GM19468 (cell line): Measurements from ENCODE around the gene ASB11.

Source experiments
- ATAC-seq: cut with Tn5 transposase; IDR thresholded peaks from one replicate; pipeline ENCODE4 v1.9.1; 2021; ENCODE audit warnings: mild to moderate bottlenecking, moderate library complexity, moderate number of reproducible peaks; ENCODE audit not compliant: unreplicated experiment; ENCODE audit errors: extremely low read depth

ASB11 gene, protein sequence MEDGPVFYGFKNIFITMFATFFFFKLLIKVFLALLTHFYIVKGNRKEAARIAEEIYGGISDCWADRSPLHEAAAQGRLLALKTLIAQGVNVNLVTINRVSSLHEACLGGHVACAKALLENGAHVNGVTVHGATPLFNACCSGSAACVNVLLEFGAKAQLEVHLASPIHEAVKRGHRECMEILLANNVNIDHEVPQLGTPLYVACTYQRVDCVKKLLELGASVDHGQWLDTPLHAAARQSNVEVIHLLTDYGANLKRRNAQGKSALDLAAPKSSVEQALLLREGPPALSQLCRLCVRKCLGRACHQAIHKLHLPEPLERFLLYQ

DNA sequence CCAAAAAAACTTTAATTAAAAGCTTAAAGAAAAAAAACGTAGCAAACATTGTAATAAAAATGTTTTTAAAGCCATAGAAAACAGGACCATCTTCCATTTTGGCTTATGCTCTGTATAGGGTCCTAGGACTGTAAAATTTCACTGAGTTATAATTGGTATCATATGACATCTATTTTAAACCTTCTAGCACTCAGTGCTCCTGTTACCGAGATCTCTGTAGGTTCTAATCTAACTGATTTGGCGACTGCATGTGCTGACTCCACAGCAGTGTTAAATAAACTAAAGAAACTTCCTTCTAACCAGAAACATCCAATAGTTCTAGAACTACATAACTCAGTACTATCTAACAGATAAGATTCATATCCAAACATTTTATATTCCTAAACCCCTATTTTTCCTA lies at the start of gene ASB11:
TSS of gene ASB11 (minus strand) at position 132 of the 400 bp plus-strand sequence. CDS start at position 97, 35 bp downstream.
- no peak for ATAC-seq

DNA sequence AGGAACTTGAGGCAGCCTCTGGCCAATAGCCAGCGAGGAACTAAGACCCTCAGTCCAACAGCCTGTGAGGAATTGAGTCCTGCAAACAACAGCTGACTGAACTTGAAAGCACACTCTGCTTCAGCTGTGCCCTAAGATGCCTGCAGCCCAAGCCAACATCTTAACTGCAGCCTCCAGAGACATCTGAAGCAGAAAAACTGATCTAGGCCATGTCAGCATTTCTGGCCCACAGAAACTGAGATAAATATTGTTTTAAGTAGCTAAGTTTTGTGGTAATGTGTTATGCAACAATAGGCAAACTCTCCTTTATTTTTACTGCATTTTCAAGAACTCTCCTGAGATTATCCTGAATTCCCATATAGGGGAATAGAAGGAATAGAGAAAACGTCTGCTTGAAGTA lies 44.3 kb upstream of the ASB11 start:
- ATAC-seq, result no peak

GRCh38 chrX:15358533-15358932 lies 43.1 kb upstream of the ASB11 start:
- ATAC-seq, result no peak

- no peak for ATAC-seq
Measured at GRCh38 chrX:15356444-15356843, 41.0 kb upstream of the ASB11 start.

GRCh38 chrX:15350329-15350996 lies 35.0 kb upstream of the ASB11 start:
- ATAC-seq, result no peak

DNA sequence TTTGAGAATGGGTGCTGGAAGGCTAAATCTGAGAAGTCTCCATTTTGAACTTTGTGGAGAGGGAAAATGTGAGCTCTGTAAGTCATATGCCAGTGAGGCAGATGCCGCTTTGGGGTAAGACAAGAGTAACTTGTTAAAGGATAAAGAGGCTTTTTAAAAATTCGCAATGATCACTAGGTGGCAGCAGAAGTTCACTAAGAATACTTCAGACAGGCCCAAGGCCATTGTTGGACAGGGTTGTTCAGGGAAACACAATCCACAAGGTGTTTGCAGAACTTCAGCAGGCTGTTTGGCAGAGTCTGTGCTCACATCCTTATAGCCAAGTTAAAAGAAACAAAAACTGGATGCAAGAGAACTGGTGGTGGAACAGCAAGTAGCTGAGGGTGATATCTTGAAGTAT lies 33.6 kb upstream of the ASB11 start:
- no peak for ATAC-seq

- no peak for ATAC-seq
Measured at GRCh38 chrX:15345976-15346375, 30.5 kb upstream of the ASB11 start.

DNA sequence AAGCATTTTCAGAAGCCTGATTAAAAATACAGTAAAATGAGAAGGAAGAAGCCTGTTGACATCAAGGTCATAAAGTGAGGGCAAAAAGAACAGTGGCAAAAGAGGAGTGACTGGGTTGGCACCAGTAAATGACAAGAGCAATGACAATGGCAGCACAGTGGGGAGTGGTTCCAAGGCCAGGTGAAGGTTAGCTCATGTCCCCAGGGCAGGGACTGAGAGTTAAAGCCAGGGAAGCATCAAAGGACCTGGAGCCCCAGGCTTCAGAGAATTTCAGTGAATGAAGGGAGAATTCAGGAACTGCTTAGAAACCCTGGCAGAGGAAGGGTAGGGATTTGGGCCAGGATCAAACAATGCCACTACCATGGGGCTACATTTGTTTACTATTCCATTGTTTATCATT lies 28.7 kb upstream of the ASB11 start:
- no peak for ATAC-seq

GRCh38 chrX:15343075-15343476 lies 27.6 kb upstream of the ASB11 start:
- ATAC-seq, result no peak

GRCh38 chrX:15340867-15341266 lies 25.4 kb upstream of the ASB11 start:
- ATAC-seq, result no peak

DNA sequence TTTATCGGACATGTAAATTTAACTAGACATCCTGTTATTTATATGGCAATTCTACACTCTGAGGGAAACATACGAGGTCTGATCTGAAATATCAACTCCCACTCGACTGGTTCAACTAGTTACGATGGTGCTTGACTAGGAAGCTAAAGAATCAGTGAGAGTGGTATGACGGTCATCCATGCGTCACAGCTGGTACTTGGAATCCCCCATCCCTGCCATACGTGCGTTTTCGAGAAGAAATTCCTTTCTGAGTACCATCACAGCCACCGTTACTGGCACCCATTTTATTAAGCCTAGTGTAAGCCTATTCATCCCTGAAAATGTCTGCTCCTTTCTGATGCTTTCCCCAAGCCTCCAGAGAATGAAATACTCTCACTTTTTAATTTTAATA lies 20.6 kb upstream of the ASB11 start:
- no peak for ATAC-seq

GRCh38 chrX:15335135-15336022 lies 19.9 kb upstream of the ASB11 start, which contains the start of gene PIGA:
PIGA (minus strand) TSS chrX:15335523; CDS start chrX:15331930, 3,593 bp downstream.
- ATAC-seq, result peak; percentile 99

- ATAC-seq, result no peak
Measured at GRCh38 chrX:15334561-15334960, 19.1 kb upstream of the ASB11 start.

DNA sequence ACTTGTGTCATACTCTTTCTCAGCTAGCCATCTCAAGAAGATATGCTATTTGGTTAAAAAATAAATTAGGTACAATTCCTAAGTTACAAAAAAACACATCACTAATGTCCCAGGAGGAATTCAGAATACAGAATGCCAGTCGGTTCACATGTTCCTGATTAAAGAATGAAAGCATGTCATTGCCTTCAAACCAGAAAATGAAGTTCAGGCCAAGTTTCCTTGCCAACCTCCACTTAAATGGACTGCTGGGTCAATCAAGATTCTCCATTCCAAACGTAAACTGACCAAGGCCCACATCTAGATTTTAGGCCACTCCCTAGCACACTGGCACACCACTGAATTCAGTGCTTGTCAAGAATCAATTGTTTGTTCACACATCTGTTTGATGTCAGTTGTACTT lies 13.4 kb upstream of the ASB11 start:
- ATAC-seq, result no peak

- no peak for ATAC-seq
Measured at GRCh38 chrX:15328131-15328530, 12.7 kb upstream of the ASB11 start.

GRCh38 chrX:15322472-15322871 lies 7.0 kb upstream of the ASB11 start:
- no peak for ATAC-seq

GRCh38 chrX:15322072-15322471 lies 6.6 kb upstream of the ASB11 start:
- ATAC-seq, result no peak

- ATAC-seq, result no peak
Measured at GRCh38 chrX:15321447-15321846, 6.0 kb upstream of the ASB11 start.

DNA sequence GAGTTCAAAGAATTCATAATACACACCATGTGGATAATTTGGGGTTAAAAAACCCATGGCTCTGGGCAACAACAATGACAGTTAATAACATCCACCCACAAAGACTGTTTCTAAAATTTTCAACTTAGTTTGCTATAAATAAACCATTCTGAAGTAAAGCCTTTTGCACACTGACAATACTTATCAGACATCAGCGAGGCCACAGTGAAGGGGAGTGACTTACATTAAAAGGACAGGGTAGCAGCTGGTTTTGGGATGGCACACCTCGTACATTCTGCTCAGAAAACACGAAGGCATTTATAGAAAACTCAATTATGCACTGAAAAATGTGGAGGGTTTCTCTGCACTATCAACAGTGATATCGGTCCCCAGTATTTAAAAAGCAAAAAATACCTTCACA lies 4.9 kb upstream of the ASB11 start:
- ATAC-seq, result no peak

- ATAC-seq, result no peak
Measured at GRCh38 chrX:15319075-15319474, 3.6 kb upstream of the ASB11 start.

- ATAC-seq, result no peak
Measured at GRCh38 chrX:15314472-15314871, 968 bp downstream of the ASB11 start.
